Caco-2 (cell line): ENCODE measurements around the gene SGCD. TPM values are rescaled to one million over a fixed set of nuclear protein-coding genes. Genes with fewer than 3 reads are reported as not detected.

Experiments used
- BruUV-seq: library from RNA; stranded (reverse); fragments of 400-500 nt; replicated peaks from 2 replicates; lab custom pipeline; 2021; lab: Mats Ljungman, UMichigan
- CTCF ChIA-PET: fragments of 300-600 bp; sonication (Branson Sonifier 250); formaldehyde crosslinking; loops from one replicate; lab custom pipeline; 2022; ENCODE audit warnings: antibody characterized with exemption; lab: Charles Lee
- POLR2A ChIA-PET: fragments of 300-600 bp; sonication (Branson Sonifier 250); formaldehyde crosslinking; loops from one replicate; lab custom pipeline; 2022; ENCODE audit warnings: antibody characterized with exemption; lab: Charles Lee
- DNase-seq, 2 experiments: peaks; one replicate each; pipeline versions ENCODE4 v3.0.0 to v3.0.0-alpha.2; 2020 to 2022
- H3K27me3 ChIP-seq: replicated peaks from 2 replicates; pipeline ENCODE4 v1.6.0; 2011; ENCODE audit warnings: low read length; ENCODE audit not compliant: control insufficient read depth, insufficient read depth
- H3K36me3 ChIP-seq: 2 replicates; pipeline ENCODE4 v1.5.1; 2011; ENCODE audit warnings: low read length; ENCODE audit not compliant: control insufficient read depth, insufficient read depth
- H3K4me1 ChIP-seq: fragments of 250-450 bp; sonication (Bioruptor Pico); 2 replicates; pipeline ENCODE4 v1.5.1; 2020; ENCODE audit warnings: mild to moderate bottlenecking
- H3K4me3 ChIP-seq: 2 replicates; pipeline ENCODE4 v1.5.1; 2011; ENCODE audit warnings: low read depth, mild to moderate bottlenecking, control low read depth, low read length
- H3K9me3 ChIP-seq: fragments of 250-450 bp; sonication (Bioruptor Pico); 2 replicates; pipeline ENCODE4 v1.5.1; 2020; ENCODE audit warnings: mild to moderate bottlenecking, moderate library complexity
- H3K27ac Mint-ChIP-seq: one replicate; pipeline ENCODE4 v1.8.0; 2022; ENCODE audit warnings: mixed read lengths; ENCODE audit not compliant: unreplicated experiment
- H3K27me3 Mint-ChIP-seq: one replicate; pipeline ENCODE4 v1.8.0; 2022; ENCODE audit warnings: mixed read lengths; ENCODE audit not compliant: insufficient read depth, unreplicated experiment
- H3K36me3 Mint-ChIP-seq: one replicate; pipeline ENCODE4 v1.8.0; 2022; ENCODE audit warnings: mild to moderate bottlenecking, mixed read lengths; ENCODE audit not compliant: insufficient read depth, unreplicated experiment
- H3K4me1 Mint-ChIP-seq: one replicate; pipeline ENCODE4 v1.8.0; 2022; ENCODE audit warnings: low read depth, mixed read lengths; ENCODE audit not compliant: unreplicated experiment
- H3K4me3 Mint-ChIP-seq: one replicate; pipeline ENCODE4 v1.8.0; 2022; ENCODE audit warnings: mild to moderate bottlenecking, moderate library complexity, mixed read lengths; ENCODE audit not compliant: unreplicated experiment
- H3K9me3 Mint-ChIP-seq: one replicate; pipeline ENCODE4 v1.8.0; 2022; ENCODE audit warnings: mixed read lengths; ENCODE audit not compliant: unreplicated experiment
- intact Hi-C: fragments of 100-400 bp; cut with micrococcal nuclease; formaldehyde crosslinking; loops from one replicate; pipeline ENCODE4 v1.10.0; 2022; ENCODE audit not compliant: unreplicated experiment
- total RNA-seq: library from RNA; stranded (reverse); gene quantifications from 2 replicates; pipeline ENCODE4 v1.2.3, GENCODE V29; 2022
- TF ChIP-seq, protein P1 (sequence below), 2 experiments: fragments of 200-600 bp in 1 of 2; IDR thresholded peaks; 1 replicate in 1 of 2; 2 replicates in 1 of 2; pipeline versions ENCODE4 v1.5.1 to v1.8.0; 2011 to 2022; ENCODE audit warnings: antibody characterized with exemption in 1 of 2, control low read depth in 1 of 2, inconsistent platforms in 1 of 2, low read depth in 1 of 2, low read length in 1 of 2, mild to moderate bottlenecking in 1 of 2, moderate library complexity in 1 of 2; ENCODE audit not compliant: insufficient read depth in 1 of 2, severe bottlenecking in 1 of 2, unreplicated experiment in 1 of 2

SGCD gene
- total RNA-seq, 1 experiment from 2014 or later, result 0.20 TPM

DNA sequence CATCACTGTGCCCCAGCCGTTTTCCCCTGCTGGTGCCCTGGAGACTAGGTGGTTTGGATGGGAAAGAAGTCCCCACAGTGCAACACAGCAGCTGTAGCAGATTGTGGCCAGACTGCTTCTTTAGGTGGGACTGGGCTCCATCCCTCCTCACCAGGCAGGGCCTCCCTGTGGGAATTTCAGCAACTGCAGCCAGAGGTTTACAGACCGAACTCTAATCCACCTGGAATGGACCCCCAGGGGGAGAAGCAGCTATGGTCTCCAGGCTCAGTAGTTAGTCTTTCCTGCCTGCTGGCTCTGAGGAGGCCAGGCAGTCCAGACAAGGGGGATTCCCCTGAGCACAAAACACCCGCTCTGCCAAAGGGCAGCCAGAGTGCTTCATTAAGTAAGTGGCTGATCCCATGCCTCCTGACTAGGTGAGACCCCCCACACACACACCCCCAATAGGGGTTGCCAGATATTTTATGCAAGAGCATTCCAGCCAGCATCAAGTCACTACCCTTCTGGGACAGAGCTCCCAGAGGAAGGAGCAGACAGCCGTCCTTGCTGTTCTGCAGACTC, 188.9 kb downstream of the SGCD start:
- DNase-seq, result no peak
- no TSS peak for BruUV-seq
- Mint-ChIP-seq H3K4me1 (no peaks in the 10 kb centered on the region), H3K4me3 (no peak overlapping the region), H3K9me3 (peaks cover 10% of the 10 kb centered on the region), H3K27ac (no peak overlapping the region), H3K36me3 (no peaks in the 10 kb centered on the region), H3K27me3 (no peaks in the 10 kb centered on the region)
- Histone ChIP-seq H3K27me3 (no peaks in the 10 kb centered on the region), H3K4me3 (no peak overlapping the region), H3K36me3 (no peaks in the 10 kb centered on the region), H3K4me1 (no peaks in the 10 kb centered on the region), H3K9me3 (no peaks in the 10 kb centered on the region)
- TF ChIP-seq, protein P1, sequence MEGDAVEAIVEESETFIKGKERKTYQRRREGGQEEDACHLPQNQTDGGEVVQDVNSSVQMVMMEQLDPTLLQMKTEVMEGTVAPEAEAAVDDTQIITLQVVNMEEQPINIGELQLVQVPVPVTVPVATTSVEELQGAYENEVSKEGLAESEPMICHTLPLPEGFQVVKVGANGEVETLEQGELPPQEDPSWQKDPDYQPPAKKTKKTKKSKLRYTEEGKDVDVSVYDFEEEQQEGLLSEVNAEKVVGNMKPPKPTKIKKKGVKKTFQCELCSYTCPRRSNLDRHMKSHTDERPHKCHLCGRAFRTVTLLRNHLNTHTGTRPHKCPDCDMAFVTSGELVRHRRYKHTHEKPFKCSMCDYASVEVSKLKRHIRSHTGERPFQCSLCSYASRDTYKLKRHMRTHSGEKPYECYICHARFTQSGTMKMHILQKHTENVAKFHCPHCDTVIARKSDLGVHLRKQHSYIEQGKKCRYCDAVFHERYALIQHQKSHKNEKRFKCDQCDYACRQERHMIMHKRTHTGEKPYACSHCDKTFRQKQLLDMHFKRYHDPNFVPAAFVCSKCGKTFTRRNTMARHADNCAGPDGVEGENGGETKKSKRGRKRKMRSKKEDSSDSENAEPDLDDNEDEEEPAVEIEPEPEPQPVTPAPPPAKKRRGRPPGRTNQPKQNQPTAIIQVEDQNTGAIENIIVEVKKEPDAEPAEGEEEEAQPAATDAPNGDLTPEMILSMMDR (IDR thresholded peaks at IDR 0.05; ENCODE audit: insufficient read depth in 1 of 2, low read depth in 1 of 2, low read length in 1 of 2, severe bottlenecking in 1 of 2, unreplicated experiment in 1 of 2), result no peak
- intact Hi-C loops, result no loop called here
- ChIA-PET CTCF (no interaction called here), POLR2A (no interaction called here)

DNA sequence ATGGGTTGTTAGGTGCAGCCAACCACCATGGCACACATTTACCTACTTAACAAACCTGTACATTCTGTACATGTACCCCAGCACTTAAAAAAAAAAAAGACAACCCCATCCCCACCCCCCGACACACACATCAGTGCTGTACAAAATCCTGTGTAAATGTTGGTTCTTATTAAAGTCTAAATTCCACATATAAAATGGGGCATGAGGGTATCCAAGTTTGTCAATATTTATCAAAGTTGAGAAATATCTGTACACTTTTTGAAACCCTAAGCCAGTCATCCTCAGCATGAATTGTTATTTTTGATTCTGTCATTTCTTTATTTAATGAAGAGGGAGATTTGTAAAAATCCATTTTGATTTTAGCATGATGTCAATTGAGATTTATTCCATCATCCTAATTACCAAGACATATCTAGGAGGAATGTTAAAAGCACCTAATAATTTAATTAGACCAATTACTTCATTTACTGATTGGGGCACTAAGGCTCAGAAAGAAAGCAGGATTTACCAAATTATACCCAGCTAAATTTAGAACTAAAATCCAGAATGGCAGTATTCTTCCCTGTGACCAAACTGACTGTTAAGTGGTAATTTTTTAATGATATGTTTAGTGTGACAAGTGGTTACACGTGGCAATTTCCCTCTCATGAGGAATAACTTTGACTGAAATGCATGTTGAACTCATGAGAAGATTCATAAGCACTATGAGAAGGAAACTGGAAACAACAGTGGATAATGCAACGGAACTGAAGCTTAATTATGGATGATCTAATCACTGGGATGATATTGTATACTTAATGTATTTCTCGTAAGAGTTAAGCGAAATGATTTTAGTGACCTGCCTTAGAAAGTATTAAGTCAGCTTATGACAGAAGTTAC, 195.9 kb downstream of the SGCD start:
- no peaks in the 10 kb centered on the region for H3K9me3 ChIP-seq
- ChIA-PET CTCF (no interaction called here), POLR2A (no interaction called here)
- no peak for DNase-seq
- H3K4me1 ChIP-seq, result no peaks in the 10 kb centered on the region
- BruUV-seq, result no TSS peak
- H3K36me3 ChIP-seq, result no peaks in the 10 kb centered on the region
- Mint-ChIP-seq H3K9me3 (peaks cover 10% of the 10 kb centered on the region), H3K36me3 (no peaks in the 10 kb centered on the region), H3K27me3 (no peaks in the 10 kb centered on the region), H3K27ac (no peak overlapping the region), H3K4me3 (no peak overlapping the region), H3K4me1 (no peaks in the 10 kb centered on the region)
- intact Hi-C loops, result no loop called here
- H3K4me3 ChIP-seq, result no peak overlapping the region
- no peaks in the 10 kb centered on the region for H3K27me3 ChIP-seq
- TF ChIP-seq, protein P1 (IDR thresholded peaks at IDR 0.05; ENCODE audit: insufficient read depth in 1 of 2, low read depth in 1 of 2, low read length in 1 of 2, severe bottlenecking in 1 of 2, unreplicated experiment in 1 of 2), result no peak

DNA sequence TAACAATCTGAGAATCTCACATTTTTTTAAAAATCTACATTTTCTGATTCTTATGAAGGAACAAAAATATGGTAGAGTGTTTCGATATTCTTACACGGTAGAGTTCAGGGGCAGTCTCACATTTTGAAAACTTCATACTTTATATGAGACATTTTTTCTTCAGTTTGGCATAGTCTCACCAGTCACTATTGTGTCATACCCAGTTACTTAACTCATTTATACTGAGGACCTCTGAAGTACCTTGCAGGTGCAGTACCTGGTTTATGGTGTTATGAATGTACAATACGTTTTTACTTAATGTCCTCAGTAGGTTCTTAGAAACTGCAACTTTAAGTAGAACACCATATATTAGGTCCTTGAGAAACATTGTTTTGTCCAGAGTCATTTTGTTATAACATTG, 196.6 kb downstream of the SGCD start:
- H3K9me3 Mint-ChIP-seq, result peaks cover 6% of the 10 kb centered on the region
- CTCF ChIA-PET, result no interaction called here
- H3K4me1 Mint-ChIP-seq, result no peaks in the 10 kb centered on the region
- BruUV-seq, result no TSS peak
- Histone ChIP-seq H3K4me1 (no peaks in the 10 kb centered on the region), H3K36me3 (no peaks in the 10 kb centered on the region), H3K4me3 (no peak overlapping the region), H3K9me3 (no peaks in the 10 kb centered on the region), H3K27me3 (no peaks in the 10 kb centered on the region)
- intact Hi-C loops, result no loop called here
- H3K27ac Mint-ChIP-seq, result no peak overlapping the region
- TF ChIP-seq, protein P1 (IDR thresholded peaks at IDR 0.05; ENCODE audit: insufficient read depth in 1 of 2, low read depth in 1 of 2, low read length in 1 of 2, severe bottlenecking in 1 of 2, unreplicated experiment in 1 of 2), result no peak
- H3K36me3 Mint-ChIP-seq, result no peaks in the 10 kb centered on the region
- no peak overlapping the region for H3K4me3 Mint-ChIP-seq
- POLR2A ChIA-PET, result no interaction called here
- H3K27me3 Mint-ChIP-seq, result no peaks in the 10 kb centered on the region
- no peak for DNase-seq
